ENCODE data around the gene SLC7A8. TPM values are rescaled to one million over a fixed set of nuclear protein-coding genes. Genes with fewer than 3 reads are reported as not detected.
A peak's percentile ranks its signal among the peaks of the same experiment; 100 is the strongest.

The SLC7A8 gene
- total RNA-seq, 1 experiment from 2014 or later: not detected

- Mint-ChIP-seq H3K36me3 (ENCODE audit: insufficient read depth, unreplicated experiment) (peaks cover 10% of the 10 kb centered on the region), H3K4me1 (ENCODE audit: low read depth, unreplicated experiment) (no peaks in the 10 kb centered on the region), H3K4me3 (ENCODE audit: low read depth, unreplicated experiment) (no peak overlapping the region), H3K9me3 (ENCODE audit: low read depth, unreplicated experiment) (no peaks in the 10 kb centered on the region), H3K27ac (ENCODE audit: unreplicated experiment) (no peak overlapping the region), H3K27me3 (ENCODE audit: unreplicated experiment) (peaks cover 35% of the 10 kb centered on the region)
- no peak for DNase-seq
- no TSS peak for BruUV-seq (replicated peaks)
- CTCF ChIA-PET: no interaction called here
- TF ChIP-seq CTCF (IDR thresholded peaks at IDR 0.05; ENCODE audit: unreplicated experiment): no peak
- intact Hi-C loops (cut with micrococcal nuclease; ENCODE audit: unreplicated experiment): no loop called here
These were observed 80.7 kb downstream of the SLC7A8 start for GRCh38 chr14:23102801-23103200.

- H3K4me1 Mint-ChIP-seq (ENCODE audit: low read depth, unreplicated experiment): no peaks in the 10 kb centered on the region
- intact Hi-C loops (cut with micrococcal nuclease; ENCODE audit: unreplicated experiment): no loop called here
These were observed 81.4 kb downstream of the SLC7A8 start for GRCh38 chr14:23101986-23102625.

GRCh38 chr14:23101213-23101970, 82.1 kb downstream of the SLC7A8 start:
- peaks cover 6% of the 10 kb centered on the region for H3K4me1 Mint-ChIP-seq (ENCODE audit: low read depth, unreplicated experiment)
- intact Hi-C loops (cut with micrococcal nuclease; ENCODE audit: unreplicated experiment): no loop called here
- peaks cover 14% of the 10 kb centered on the region for H3K36me3 Mint-ChIP-seq (ENCODE audit: insufficient read depth, unreplicated experiment)
- BruUV-seq (replicated peaks): no TSS peak
- H3K27ac Mint-ChIP-seq (ENCODE audit: unreplicated experiment): no peak overlapping the region
- no peak for DNase-seq
- no peak for TF ChIP-seq CTCF (IDR thresholded peaks at IDR 0.05; ENCODE audit: unreplicated experiment)
- H3K9me3 Mint-ChIP-seq (ENCODE audit: low read depth, unreplicated experiment): no peaks in the 10 kb centered on the region
- H3K27me3 Mint-ChIP-seq (ENCODE audit: unreplicated experiment): peaks cover 35% of the 10 kb centered on the region
- CTCF ChIA-PET: no interaction called here
- H3K4me3 Mint-ChIP-seq (ENCODE audit: low read depth, unreplicated experiment): no peak overlapping the region

More at GRCh38 chr14:23101986-23102625, 81.4 kb downstream of the SLC7A8 start:
- TF ChIP-seq CTCF (IDR thresholded peaks at IDR 0.05; ENCODE audit: unreplicated experiment): no peak
- no peak for DNase-seq
- Mint-ChIP-seq H3K27ac (ENCODE audit: unreplicated experiment) (peak overlapping the region; percentile 30), H3K27me3 (ENCODE audit: unreplicated experiment) (peaks cover 35% of the 10 kb centered on the region), H3K4me3 (ENCODE audit: low read depth, unreplicated experiment) (no peak overlapping the region), H3K9me3 (ENCODE audit: low read depth, unreplicated experiment) (no peaks in the 10 kb centered on the region), H3K36me3 (ENCODE audit: insufficient read depth, unreplicated experiment) (peaks cover 14% of the 10 kb centered on the region)
- no TSS peak for BruUV-seq (replicated peaks)
- CTCF ChIA-PET: no interaction called here

- no peak overlapping the region for H3K27ac Mint-ChIP-seq (ENCODE audit: unreplicated experiment)
- BruUV-seq (replicated peaks): no TSS peak
- no peak overlapping the region for H3K4me3 Mint-ChIP-seq (ENCODE audit: low read depth, unreplicated experiment)
- H3K4me1 Mint-ChIP-seq (ENCODE audit: low read depth, unreplicated experiment): peaks cover 9% of the 10 kb centered on the region
- DNase-seq: no peak
- TF ChIP-seq CTCF (IDR thresholded peaks at IDR 0.05; ENCODE audit: unreplicated experiment): no peak
- H3K27me3 Mint-ChIP-seq (ENCODE audit: unreplicated experiment): peaks cover 21% of the 10 kb centered on the region
- no peaks in the 10 kb centered on the region for H3K9me3 Mint-ChIP-seq (ENCODE audit: low read depth, unreplicated experiment)
- peaks cover 14% of the 10 kb centered on the region for H3K36me3 Mint-ChIP-seq (ENCODE audit: insufficient read depth, unreplicated experiment)
- CTCF ChIA-PET: interaction anchor here (0.8 kb wide), 1 partner anchor 21 kb away, joined by 3 read pairs; no protein-coding TSS in a partner anchor
- intact Hi-C loops (cut with micrococcal nuclease; ENCODE audit: unreplicated experiment): no loop called here
These were observed 84.1 kb downstream of the SLC7A8 start for GRCh38 chr14:23099212-23099861.

Data from Calu3 (cell line).